GM18867 (cell line): Measurements from ENCODE around the gene PHF23.
A peak's percentile ranks its signal among the peaks of the same experiment; 100 is the strongest.

Experiments used
- ATAC-seq: cut with Tn5 transposase; IDR thresholded peaks from one replicate; pipeline ENCODE4 v1.9.1; 2021; ENCODE audit warnings: mild to moderate bottlenecking, moderate library complexity; ENCODE audit not compliant: unreplicated experiment

The PHF23 gene

GRCh38 chr17:7207120-7208001 is 31.9 kb downstream of the PHF23 start:
- ATAC-seq = no peak

GRCh38 chr17:7205561-7205960 is 33.7 kb downstream of the PHF23 start:
- no peak for ATAC-seq

GRCh38 chr17:7204828-7205461 is 34.3 kb downstream of the PHF23 start:
- ATAC-seq = peak; percentile 78

- no peak for ATAC-seq
These were observed 34.9 kb downstream of the PHF23 start for GRCh38 chr17:7204336-7204735.

- no peak for ATAC-seq
These were observed 35.9 kb downstream of the PHF23 start for GRCh38 chr17:7203391-7203790.

- ATAC-seq = no peak
These were observed 42.4 kb downstream of the PHF23 start for GRCh38 chr17:7196651-7197401.

GRCh38 chr17:7195971-7196370 is 43.3 kb downstream of the PHF23 start:
- ATAC-seq = no peak

- ATAC-seq = no peak
These were observed 46.9 kb downstream of the PHF23 start for GRCh38 chr17:7192271-7192937.

- ATAC-seq = no peak
These were observed 47.5 kb downstream of the PHF23 start for GRCh38 chr17:7191571-7192270.

GRCh38 chr17:7191069-7191468 is 48.2 kb downstream of the PHF23 start:
- no peak for ATAC-seq

- no peak for ATAC-seq
These were observed 48.9 kb downstream of the PHF23 start for GRCh38 chr17:7190276-7190917.

- ATAC-seq = no peak
These were observed 53.0 kb downstream of the PHF23 start for GRCh38 chr17:7186241-7186640.
